ENCODE results near the gene CACHD1.

Gene CACHD1

GRCh38 chr1:64466033-64466432, 3.9 kb upstream of the CACHD1 start:
- no peak overlapping the region for H3K27ac ChIP-seq (ENCODE audit: low read length)
- peaks cover 7% of the 10 kb centered on the region for H3K4me1 ChIP-seq (ENCODE audit: low read length)
- no peaks in the 10 kb centered on the region for H3K36me3 ChIP-seq (replicated peaks; ENCODE audit: low read depth, low read length)
- H2AFZ ChIP-seq (ENCODE audit: low read depth, low read length), result no peak overlapping the region
- H3K9ac ChIP-seq (ENCODE audit: low read length), result no peak overlapping the region
- H3K9me3 ChIP-seq (ENCODE audit: insufficient read depth, low read length), result no peaks in the 10 kb centered on the region
- no peak overlapping the region for H3K4me3 ChIP-seq (ENCODE audit: low read length)
- peaks cover 3% of the 10 kb centered on the region; the same call in 1 of the 2 replicates for H3K79me2 ChIP-seq (ENCODE audit: low read length)
- no peak overlapping the region for H3K4me2 ChIP-seq (ENCODE audit: low read length)
- no peaks in the 10 kb centered on the region; the same call in 1 of the 2 replicates for H3K27me3 ChIP-seq (ENCODE audit: low read depth, low read length)
- no peaks in the 10 kb centered on the region for H4K20me1 ChIP-seq (ENCODE audit: insufficient read depth, low read length)
- TF ChIP-seq EZH2phosphoT487 (IDR thresholded peaks at IDR 0.05; ENCODE audit: low read depth) (no peak), CTCF (IDR thresholded peaks at IDR 0.05; ENCODE audit: low read depth, low read length) (no peak)

- H3K4me2 ChIP-seq (ENCODE audit: low read length), result peak overlapping the region; percentile 88
- H3K27ac ChIP-seq (ENCODE audit: low read length), result 0 out of 2 replicates have a peak overlapping the region, but pooled peaks have one; percentile 20
- H3K4me1 ChIP-seq (ENCODE audit: low read length), result peaks cover 11% of the 10 kb centered on the region
- no peak for TF ChIP-seq EZH2phosphoT487 (IDR thresholded peaks at IDR 0.05; ENCODE audit: low read depth)
- H3K36me3 ChIP-seq (replicated peaks; ENCODE audit: low read depth, low read length), result no peaks in the 10 kb centered on the region
- H2AFZ ChIP-seq (ENCODE audit: low read depth, low read length), result peak overlapping the region; percentile 79
- peaks cover 7% of the 10 kb centered on the region; the same call in 1 of the 2 replicates for H3K79me2 ChIP-seq (ENCODE audit: low read length)
- H4K20me1 ChIP-seq (ENCODE audit: insufficient read depth, low read length), result no peaks in the 10 kb centered on the region
- H3K4me3 ChIP-seq (ENCODE audit: low read length), result peak overlapping the region; percentile 85
- H3K27me3 ChIP-seq (ENCODE audit: low read depth, low read length), result no peaks in the 10 kb centered on the region; the same call in 1 of the 2 replicates
- H3K9ac ChIP-seq (ENCODE audit: low read length), result peak overlapping the region; percentile 65
- no peaks in the 10 kb centered on the region for H3K9me3 ChIP-seq (ENCODE audit: insufficient read depth, low read length)
Observed at GRCh38 chr1:64469116-64469976, 583 bp upstream of the CACHD1 start.

GRCh38 chr1:64470665-64471217, 812 bp downstream of the CACHD1 start:
- H3K79me2 ChIP-seq (ENCODE audit: low read length), result peaks cover 7% of the 10 kb centered on the region; the same call in 1 of the 2 replicates
- H3K27ac ChIP-seq (ENCODE audit: low read length), result no peak overlapping the region
- peaks cover 11% of the 10 kb centered on the region for H3K4me1 ChIP-seq (ENCODE audit: low read length)
- H4K20me1 ChIP-seq (ENCODE audit: insufficient read depth, low read length), result no peaks in the 10 kb centered on the region
- peak overlapping the region; percentile 65 for H3K9ac ChIP-seq (ENCODE audit: low read length)
- peak overlapping the region; percentile 85 for H3K4me3 ChIP-seq (ENCODE audit: low read length)
- H3K4me2 ChIP-seq (ENCODE audit: low read length), result peak overlapping the region; percentile 88
- H3K27me3 ChIP-seq (ENCODE audit: low read depth, low read length), result no peaks in the 10 kb centered on the region; the same call in 1 of the 2 replicates
- H2AFZ ChIP-seq (ENCODE audit: low read depth, low read length), result peak overlapping the region; percentile 52; the same call in 1 of the 2 replicates
- H3K9me3 ChIP-seq (ENCODE audit: insufficient read depth, low read length), result no peaks in the 10 kb centered on the region
- TF ChIP-seq EZH2phosphoT487 (IDR thresholded peaks at IDR 0.05; ENCODE audit: low read depth) (no peak), CTCF (IDR thresholded peaks at IDR 0.05; ENCODE audit: low read depth, low read length) (no peak)
- no peaks in the 10 kb centered on the region for H3K36me3 ChIP-seq (replicated peaks; ENCODE audit: low read depth, low read length)

- TF ChIP-seq CTCF (IDR thresholded peaks at IDR 0.05; ENCODE audit: low read depth, low read length) (no peak), EZH2phosphoT487 (IDR thresholded peaks at IDR 0.05; ENCODE audit: low read depth) (no peak)
- Histone ChIP-seq H3K4me3 (ENCODE audit: low read length) (peak overlapping the region; percentile 85), H2AFZ (ENCODE audit: low read depth, low read length) (no peak overlapping the region), H3K36me3 (replicated peaks; ENCODE audit: low read depth, low read length) (no peaks in the 10 kb centered on the region), H3K4me1 (ENCODE audit: low read length) (peaks cover 16% of the 10 kb centered on the region), H4K20me1 (ENCODE audit: insufficient read depth, low read length) (no peaks in the 10 kb centered on the region), H3K9ac (ENCODE audit: low read length) (peak overlapping the region; percentile 65), H3K27ac (ENCODE audit: low read length) (no peak overlapping the region), H3K27me3 (ENCODE audit: low read depth, low read length) (no peaks in the 10 kb centered on the region; the same call in 1 of the 2 replicates), H3K79me2 (ENCODE audit: low read length) (peaks cover 7% of the 10 kb centered on the region; the same call in 1 of the 2 replicates), H3K4me2 (ENCODE audit: low read length) (peak overlapping the region; percentile 88), H3K9me3 (ENCODE audit: insufficient read depth, low read length) (no peaks in the 10 kb centered on the region)
Observed at GRCh38 chr1:64471218-64472039, 1.5 kb downstream of the CACHD1 start.
